ENCODE measurements around the gene RASSF4.
"Not testable (repeated sequence)": the region's sequence is repeated elsewhere in the genome, so short reads cannot be mapped to it uniquely, and the experiment has no call there.

Gene RASSF4

DNA sequence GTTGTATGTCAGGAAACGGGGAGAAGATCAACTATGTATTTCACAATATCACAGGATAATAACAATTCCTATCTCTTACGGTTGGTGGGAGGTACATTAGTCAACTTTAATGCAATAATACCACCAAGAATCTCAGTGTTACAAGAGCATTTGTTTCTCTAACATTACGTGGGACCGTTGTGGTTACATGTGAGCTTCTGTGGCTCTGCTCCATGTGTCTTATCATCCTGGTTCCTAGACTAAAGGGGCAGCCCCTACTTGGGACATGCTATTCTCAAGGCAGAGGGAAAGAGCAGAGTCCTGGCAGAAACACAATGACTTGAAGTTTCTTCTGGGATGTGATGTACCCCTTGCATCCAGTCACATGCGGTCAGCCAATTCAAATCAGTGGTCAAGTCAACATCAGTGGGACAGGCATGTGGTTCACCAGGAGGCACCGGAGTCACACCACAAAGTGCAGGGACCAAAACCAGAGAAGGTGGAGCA lies 38.6 kb downstream of the RASSF4 start:
- no peak for DNase-seq (ENCODE audit: low read depth, low spot score)
- H3K27ac ChIP-seq, result no peak overlapping the region

DNA sequence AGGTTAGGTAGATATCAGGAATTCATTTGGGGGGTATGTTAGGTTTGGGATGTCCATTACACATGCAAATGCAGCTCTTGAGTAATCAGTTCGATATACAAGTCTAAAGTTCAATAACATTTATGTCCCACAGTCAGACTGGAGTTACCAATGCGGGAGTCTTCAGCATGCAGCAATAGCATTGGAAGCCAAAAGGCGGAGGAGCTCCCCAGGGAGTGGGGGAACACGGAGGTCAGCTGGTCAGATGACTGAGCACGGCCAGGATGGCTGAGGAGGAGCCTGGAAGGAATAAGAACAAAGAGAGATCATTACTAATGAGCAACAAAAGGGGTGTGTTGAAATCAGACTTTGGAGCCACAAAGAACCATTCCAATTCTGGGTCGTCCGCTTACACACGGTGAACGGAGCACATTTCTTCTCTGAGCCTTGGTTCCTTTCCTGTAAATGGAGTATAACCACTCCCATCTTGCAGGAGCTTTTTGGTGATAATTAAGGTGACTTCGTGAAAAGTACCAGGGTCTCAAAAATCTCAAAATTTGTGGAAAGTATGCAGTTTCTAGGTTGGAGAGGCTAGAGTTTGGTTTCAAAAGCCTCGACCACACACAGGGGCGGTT lies 40.6 kb downstream of the RASSF4 start:
- H3K27ac ChIP-seq, result peak overlapping the region; percentile 81
- no peak for DNase-seq (ENCODE audit: low read depth, low spot score)

DNA sequence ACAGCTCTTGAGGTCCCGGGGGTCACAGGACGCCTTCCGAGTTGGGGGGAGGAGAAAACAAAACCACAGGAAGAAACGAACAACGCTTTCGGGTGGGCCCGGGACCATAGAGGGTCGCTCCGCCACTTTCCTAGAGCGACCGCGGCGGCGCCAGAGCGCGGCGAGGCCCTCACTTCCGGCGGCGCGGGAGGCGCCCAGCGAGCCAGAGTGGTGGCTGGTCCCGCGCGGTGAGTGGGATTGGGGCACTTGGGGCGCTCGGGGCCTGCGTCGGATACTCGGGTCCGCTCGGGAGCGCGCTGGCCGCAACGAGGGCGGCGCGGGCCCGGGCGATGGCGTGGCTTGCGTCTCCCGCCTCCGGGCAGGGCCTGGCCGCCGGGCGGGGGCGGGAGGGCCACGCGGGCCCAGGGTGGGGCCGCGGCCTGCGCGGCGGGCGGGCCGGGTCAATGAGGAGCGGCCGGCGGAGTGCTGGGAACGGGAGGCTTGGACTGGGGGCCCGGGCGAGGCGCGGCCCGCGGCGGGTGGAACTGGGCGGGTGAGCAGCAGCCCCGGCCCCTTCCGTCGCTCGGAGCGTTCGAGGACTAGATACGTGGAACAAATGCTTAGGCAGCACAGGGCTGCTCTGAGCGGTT lies 41.3 kb downstream of the RASSF4 start, which contains the start of gene ZNF22:
TSS of gene ZNF22 (plus strand) at position 172 of the 629 bp plus-strand sequence. CDS start 2,446 bp downstream, outside the sequence.
- no peak for DNase-seq (ENCODE audit: low read depth, low spot score)

DNA sequence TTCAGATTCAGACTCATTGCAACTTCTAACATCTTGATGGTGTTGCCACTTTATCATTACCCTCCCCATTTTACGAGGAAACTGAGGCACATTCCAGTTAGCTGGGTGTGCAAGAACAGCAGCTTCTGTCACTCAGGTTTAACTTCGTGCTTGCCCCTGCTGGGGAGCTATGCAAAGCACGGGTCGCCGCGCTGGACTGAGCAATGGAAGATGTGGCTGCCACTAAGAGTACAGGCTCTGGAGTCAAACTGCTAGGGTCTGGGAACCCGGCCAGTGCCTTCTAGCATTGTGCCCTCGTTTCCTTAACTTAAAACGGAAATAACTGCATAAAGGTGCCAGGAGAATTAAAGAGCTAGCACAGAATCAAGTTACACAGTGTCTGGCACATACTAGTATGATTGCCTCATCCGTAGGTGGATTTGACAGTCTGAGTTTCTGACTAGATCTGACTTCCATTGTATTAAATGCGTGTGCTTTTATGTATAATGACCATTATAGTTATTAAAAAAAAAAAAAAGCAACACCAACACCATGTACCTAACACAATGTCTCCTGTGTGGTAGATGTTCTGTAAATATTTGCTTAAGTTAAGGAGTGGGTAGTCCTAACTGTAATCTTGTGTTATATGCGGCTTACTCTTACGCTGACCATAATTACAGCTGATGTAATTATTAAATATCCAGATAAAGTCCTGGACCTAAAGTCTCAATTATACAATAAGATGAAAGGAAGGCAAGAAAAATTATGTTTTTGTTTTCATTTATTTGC lies 42.0 kb downstream of the RASSF4 start:
- DNase-seq (ENCODE audit: low read depth, low spot score), result no peak
- H3K27ac ChIP-seq, result peak overlapping the region; percentile 81

More for the DNA sequence above, 41.3 kb downstream of the RASSF4 start, which contains the start of gene ZNF22:
- peak within 1 kb of the TSS; percentile 81 for H3K27ac ChIP-seq

DNA sequence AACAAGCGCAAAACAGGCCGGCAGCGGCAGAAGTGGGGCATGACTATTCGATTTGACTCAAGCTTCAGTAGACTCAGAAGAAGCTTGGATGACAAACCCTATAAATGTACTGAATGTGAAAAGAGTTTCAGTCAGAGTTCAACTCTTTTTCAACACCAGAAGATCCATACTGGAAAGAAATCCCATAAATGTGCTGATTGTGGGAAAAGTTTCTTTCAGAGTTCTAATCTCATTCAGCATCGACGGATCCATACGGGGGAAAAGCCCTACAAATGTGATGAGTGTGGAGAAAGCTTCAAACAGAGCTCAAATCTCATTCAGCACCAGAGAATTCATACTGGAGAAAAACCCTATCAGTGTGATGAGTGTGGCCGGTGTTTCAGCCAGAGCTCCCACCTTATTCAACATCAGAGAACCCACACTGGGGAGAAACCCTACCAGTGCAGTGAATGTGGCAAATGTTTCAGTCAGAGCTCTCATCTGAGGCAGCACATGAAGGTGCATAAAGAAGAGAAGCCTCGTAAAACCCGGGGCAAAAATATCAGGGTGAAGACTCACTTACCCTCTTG lies 43.9 kb downstream of the RASSF4 start:
- no peak for DNase-seq (ENCODE audit: low read depth, low spot score)
- no peak overlapping the region for H3K27ac ChIP-seq

DNA sequence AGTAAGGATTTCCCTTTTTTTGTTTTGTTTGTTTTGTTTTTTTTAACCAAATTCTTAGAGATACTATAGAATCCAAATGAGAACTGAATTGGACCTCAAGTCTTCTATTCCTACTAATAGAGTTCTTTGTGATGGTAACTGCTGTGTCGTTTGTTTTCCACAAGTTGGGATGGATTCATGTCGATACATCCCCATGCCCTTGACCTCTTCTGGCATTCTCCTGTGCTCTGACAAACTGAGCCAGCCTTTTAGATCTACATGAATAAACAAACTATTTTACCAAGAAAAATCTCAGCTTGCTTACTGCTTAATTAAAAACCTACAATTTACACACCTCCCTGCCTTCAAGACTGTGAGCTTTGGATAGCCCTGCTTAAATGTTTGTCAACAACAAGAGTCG lies 45.1 kb downstream of the RASSF4 start:
- DNase-seq (ENCODE audit: low read depth, low spot score), result no peak
- H3K27ac ChIP-seq, result no peak overlapping the region

DNA sequence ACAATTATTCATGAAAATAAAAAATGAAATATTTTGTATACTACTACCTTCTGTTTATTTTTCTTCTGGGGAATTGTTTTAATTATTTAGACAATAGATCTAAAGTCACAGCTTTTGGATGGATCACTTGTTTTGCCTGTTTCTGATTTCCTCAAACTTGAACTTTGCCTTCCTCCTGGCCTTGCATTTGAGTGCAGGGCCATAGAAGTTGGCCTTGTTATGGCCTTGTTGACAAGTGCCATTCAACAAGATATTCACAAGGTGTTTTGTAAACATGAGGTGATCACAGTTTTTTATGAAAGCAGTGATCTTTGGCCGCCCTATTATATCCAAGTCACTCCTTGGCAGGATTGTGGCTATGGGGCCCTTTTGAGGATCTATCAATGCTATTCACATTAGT lies 45.7 kb downstream of the RASSF4 start:
- DNase-seq (ENCODE audit: low read depth, low spot score), result no peak
- H3K27ac ChIP-seq, result no peak overlapping the region

DNA sequence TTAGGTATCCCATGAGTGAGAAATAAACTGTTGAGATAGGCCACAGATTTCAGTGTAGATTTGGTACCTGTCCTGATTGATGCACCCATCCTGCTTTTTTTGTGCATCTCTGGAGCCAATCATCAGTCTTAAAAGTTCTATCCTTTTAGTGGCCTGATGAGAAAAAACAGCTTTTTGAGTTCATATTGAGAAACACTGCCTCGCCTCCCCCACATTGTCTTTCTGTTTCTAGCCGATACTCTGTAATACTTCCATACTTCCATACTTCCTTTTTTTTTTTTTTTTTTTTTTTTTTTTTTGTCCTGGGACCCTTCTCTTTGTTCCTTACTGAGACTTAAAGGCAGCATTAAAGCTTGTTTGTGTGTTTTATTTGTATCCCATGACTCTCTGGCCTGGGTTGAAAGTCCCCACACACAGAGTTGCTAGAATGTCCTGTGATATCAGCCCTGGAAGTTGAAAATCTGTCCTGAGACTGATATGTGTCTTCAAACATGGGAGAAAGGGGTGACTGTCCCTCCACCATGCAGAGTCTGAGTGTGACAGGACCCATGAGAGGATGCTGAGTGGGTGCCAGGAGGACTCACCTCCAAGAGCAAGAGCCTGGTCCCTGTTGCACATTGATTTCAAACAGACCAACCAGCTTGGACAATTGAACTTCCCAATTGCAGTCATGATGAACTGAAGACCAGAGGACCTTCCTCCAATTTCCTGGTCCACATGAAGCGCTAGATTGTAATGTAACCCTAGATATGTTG lies 46.9 kb downstream of the RASSF4 start:
- DNase-seq (ENCODE audit: low read depth, low spot score), result no peak
- H3K27ac ChIP-seq, result no peak overlapping the region

DNA sequence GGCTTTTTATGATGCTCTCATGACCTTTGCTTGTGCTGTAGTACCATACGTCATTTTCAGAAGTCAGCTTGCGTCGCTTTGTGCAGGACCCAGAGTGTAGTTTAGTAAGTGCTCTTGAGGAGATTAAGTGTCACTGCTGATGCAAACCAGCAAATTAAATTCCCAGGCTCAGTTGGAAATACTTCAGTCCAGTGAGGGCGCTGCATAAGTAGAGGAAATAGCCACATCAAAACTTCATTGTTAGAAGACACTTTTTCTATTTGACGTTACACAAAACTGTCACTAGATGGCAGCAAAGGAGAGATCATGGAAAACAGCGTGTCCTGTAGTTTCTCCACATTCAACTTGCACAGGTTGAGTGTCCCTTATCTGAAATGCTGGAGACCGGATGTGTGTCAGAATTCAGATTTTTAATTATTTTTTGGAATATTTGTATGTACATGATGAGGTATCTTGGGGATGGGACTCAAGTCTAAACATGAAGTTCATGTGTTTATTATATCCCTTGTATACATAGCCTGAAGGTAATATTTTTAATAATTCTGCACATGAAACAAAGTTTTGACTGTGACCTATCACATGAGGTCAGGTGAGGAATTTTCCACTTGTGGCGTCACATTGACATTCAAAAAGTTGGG lies 49.0 kb downstream of the RASSF4 start:
- H3K27ac ChIP-seq, result no peak overlapping the region
- peak; percentile 16 for DNase-seq (ENCODE audit: low read depth, low spot score)

DNA sequence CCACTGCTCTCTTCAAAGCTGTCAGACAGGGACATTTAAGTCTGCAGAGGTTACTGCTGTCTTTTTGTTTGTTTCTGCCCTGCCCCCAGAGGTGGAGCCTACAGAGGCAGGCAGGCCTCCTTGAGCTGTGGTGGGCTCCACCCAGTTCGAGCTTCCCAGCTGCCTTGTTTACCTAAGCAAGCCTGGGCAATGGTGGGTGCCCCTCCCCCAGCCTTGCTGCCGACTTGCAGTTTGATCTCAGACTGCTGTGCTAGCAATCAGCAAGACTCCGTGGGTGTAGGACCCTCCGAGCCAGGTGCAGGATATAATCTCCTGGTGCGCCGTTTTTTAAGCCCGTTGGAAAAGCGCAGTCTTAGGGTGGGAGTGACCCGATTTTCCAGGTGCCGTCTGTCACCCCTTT lies 55.0 kb downstream of the RASSF4 start:
- DNase-seq (ENCODE audit: low read depth, low spot score); H3K27ac ChIP-seq: not testable (repeated sequence)

DNA sequence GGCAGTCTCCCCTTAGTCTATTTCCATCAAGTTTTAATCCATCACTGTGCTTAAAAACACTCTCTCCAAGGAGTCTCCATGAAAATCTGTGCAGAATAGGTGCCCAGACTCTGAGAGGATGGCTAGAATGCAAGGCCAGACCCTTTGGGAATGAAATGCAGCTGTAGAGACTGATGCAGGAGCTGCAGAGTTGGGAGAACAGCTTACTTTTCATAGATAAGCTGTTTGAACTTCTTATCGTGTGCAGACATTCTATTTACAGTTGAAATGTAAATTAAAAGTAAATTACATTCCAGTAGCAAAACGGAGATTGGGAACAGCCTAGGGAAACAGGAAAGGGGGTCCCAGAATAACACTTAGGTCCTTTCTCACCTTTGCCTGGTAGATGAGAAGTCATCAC lies 56.0 kb downstream of the RASSF4 start:
- no peak overlapping the region for H3K27ac ChIP-seq
- no peak for DNase-seq (ENCODE audit: low read depth, low spot score)

DNA sequence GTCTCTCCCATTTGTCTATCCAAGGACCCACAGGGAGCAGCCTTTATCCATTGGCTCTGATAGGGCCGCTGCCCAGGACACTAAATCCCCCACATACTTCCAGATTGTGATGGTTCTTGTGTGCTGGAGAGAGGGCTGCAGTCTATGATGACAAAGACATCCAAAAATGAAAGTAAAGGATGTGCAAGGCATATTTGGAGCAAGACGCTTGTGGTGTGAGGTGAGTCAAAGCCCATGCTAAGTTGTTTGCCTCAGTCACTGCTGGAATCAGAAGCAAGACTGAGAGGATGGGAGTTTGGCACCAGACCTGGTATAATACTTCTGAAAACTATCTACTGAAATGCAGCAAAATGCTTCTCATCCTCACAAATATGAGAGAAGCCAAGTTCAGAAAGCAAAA lies 63.8 kb downstream of the RASSF4 start:
- DNase-seq (ENCODE audit: low read depth, low spot score), result no peak
- no peak overlapping the region for H3K27ac ChIP-seq

DNA sequence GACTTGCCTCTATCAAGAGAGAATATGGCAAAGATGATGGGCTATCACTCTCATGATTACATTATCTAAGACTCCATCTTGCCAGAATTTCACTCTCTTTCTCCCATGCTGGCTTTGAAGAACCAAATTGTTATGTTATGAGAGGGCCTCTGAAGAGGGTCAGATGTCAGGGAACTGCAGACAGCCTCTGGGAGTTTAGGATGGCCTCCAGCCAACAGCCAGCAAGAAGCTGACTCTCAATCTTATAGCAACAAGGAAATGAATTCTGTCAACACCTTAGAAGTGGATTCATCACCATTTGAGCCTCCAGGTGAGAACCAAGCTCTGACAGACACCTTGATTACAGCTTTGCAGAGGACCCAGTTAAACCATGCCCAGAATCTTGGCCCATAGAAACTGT lies 74.7 kb downstream of the RASSF4 start:
- no peak for DNase-seq (ENCODE audit: low read depth, low spot score)
- no peak overlapping the region for H3K27ac ChIP-seq

DNA sequence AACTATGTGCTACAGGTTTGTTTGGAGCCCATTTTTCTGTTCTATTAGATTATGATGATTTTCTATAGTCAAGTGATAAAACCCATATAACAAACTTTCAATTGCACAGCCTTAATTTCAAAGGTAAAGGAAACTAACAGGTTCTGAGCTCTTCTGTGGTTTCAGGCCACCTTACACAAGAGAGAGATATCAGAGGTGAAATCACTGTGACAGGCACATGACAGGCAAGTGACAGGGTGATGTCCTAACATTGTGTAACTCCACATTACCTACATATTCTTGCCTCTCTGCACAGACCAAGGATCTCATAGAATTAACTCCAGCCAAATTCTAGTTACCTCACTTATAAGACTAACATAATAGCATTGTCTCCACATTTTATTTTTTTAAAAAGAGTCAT lies 76.1 kb downstream of the RASSF4 start:
- H3K27ac ChIP-seq, result no peak overlapping the region
- DNase-seq (ENCODE audit: low read depth, low spot score), result no peak

DNA sequence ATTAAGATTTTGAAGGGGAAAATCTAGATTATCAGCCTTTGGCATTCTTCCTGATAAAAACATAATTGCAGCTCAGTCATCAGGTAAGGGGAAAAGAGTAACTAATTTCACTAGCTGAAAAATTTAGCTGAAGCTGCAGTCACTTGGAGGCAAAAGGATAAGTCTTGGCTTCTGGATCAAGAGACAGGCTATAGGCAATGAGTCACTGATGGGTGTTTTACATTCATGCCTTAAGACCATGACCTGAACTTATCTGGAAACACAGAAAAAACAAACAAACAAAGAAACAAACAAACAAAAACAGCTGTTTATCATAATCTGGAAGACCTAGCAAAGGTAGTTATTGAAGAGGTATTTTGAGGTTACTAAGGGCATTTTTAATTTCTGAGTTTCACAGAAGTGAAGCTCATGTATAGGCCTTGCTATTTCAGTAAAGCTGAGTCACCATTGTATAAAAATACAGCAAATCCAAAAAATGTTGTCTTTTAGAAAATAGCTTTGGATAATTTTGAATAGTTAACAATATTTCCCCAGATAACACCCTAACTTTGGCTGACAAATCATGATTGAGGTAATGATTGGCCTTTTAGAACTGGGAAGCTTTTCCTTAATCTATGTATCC lies 81.4 kb downstream of the RASSF4 start:
- H3K27ac ChIP-seq, result no peak overlapping the region
- DNase-seq (ENCODE audit: low read depth, low spot score), result no peak

DNA sequence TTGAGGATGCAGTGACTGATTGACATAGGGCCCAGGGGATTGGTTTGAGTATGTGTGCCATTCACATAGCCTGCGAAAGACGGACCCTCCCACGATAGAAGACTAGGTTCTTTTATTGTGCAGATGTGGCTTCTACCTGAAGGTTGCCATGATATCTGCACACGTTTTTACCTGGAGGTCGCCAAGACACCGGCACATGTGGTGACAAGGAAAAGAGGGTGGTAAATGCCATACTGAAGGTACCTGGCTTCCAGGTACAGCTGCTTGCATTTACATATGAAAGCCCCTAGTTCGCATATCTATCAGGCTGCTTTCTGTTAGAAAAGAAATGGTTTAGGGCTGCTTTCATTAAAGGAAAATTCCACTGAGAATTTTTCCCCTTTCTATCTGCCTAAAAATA lies 84.7 kb downstream of the RASSF4 start:
- no peak for DNase-seq (ENCODE audit: low read depth, low spot score)
- H3K27ac ChIP-seq, result no peak overlapping the region

Measured in epithelial cell of prostate (primary cell).